C4-2B (cell line): ENCODE measurements around the gene SHROOM3.
"Not testable (repeated sequence)": the region's sequence is repeated elsewhere in the genome, so short reads cannot be mapped to it uniquely, and the experiment has no call there.

ENCODE experiments used
- H3K27ac ChIP-seq: fragments of 450-650 bp; 2 replicates; pipeline ENCODE4 v1.5.1; 2017
- ZFX ChIP-seq: fragments of 450-650 bp; IDR thresholded peaks from 2 replicates; pipeline ENCODE4 v1.6.1; 2017
- TF ChIP-seq, protein P1 (sequence below): fragments of 450-650 bp; conservative IDR thresholded peaks from 2 replicates; pipeline ENCODE4 v1.5.1; 2017; ENCODE audit warnings: mild to moderate bottlenecking

SHROOM3 gene

GRCh38 chr4:76407440-76408119, 27.4 kb upstream of the SHROOM3 start:
- TF ChIP-seq, protein P1, sequence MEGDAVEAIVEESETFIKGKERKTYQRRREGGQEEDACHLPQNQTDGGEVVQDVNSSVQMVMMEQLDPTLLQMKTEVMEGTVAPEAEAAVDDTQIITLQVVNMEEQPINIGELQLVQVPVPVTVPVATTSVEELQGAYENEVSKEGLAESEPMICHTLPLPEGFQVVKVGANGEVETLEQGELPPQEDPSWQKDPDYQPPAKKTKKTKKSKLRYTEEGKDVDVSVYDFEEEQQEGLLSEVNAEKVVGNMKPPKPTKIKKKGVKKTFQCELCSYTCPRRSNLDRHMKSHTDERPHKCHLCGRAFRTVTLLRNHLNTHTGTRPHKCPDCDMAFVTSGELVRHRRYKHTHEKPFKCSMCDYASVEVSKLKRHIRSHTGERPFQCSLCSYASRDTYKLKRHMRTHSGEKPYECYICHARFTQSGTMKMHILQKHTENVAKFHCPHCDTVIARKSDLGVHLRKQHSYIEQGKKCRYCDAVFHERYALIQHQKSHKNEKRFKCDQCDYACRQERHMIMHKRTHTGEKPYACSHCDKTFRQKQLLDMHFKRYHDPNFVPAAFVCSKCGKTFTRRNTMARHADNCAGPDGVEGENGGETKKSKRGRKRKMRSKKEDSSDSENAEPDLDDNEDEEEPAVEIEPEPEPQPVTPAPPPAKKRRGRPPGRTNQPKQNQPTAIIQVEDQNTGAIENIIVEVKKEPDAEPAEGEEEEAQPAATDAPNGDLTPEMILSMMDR: no peak
- no peak for TF ChIP-seq ZFX
- H3K27ac ChIP-seq: no peak overlapping the region

DNA sequence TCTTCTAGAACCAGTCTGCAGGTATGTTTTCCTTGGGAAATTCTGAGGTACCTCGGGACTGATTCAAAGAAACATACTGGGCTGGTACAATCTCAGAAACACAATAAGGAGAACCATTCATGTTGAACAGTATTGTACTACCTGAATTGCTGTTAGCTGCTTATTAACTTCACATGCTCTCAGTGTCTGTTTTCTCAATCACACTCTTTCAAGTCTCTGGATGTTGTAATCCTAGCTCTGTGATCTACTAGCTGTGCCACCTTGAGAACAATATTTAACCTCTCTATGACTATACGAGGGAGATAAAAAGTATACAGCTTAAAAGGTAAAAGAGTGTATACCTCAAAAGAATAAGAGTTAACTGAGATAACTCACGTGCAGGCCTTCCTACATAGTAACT, 24.4 kb upstream of the SHROOM3 start:
- TF ChIP-seq, protein P1: no peak
- TF ChIP-seq ZFX: no peak
- H3K27ac ChIP-seq: no peak overlapping the region

- TF ChIP-seq, protein P1: no peak
- no peak for TF ChIP-seq ZFX
- no peak overlapping the region for H3K27ac ChIP-seq
Observed at GRCh38 chr4:76420188-76420761, 14.8 kb upstream of the SHROOM3 start.

DNA sequence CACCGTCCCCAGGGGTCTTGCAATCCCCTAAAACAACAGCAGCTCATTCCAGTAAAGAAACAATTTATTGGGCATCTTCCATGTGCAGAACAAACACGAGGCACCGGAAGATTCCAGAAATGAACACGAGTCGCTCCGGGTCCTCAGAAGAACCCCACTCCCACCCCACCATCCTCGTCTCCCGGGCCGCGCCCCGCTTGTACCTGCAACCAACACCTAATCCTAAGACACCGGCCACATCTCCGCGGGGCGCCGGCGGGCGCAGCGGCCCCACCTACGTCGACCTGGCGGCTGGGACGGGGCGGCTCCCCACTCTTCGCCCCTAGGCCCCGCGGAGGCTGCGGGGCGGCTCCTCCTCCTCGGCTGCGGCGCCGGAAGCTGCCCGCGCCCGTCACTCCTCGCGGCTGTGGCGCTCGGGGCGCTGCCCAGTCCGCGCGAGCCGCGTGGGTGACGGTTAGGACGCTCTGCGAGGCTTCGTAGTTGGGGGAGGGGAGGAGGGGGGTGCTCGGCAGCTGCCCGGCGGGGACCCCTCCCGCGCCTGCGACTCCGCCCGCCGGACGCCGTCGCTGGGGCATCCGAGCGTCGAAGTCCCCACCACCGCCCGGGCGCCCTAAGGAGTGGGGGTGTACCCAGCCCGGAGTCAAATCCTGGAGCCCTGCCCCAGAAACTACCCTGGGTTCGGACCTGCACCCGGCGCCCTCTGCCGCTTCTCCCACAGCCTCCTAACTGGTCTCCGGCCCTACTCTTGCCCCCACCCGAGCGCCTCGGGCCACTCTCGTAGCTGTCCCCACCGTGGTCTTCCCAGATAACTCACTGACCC, 14.1 kb upstream of the SHROOM3 start, which contains the start of gene CCDC158:
CCDC158 (minus strand) TSS at position 380 of the 820 bp plus-strand sequence. CDS start 17,934 bp downstream, outside the sequence.
- H3K27ac ChIP-seq: no peak within 1 kb of the TSS
- no peak for TF ChIP-seq ZFX

DNA sequence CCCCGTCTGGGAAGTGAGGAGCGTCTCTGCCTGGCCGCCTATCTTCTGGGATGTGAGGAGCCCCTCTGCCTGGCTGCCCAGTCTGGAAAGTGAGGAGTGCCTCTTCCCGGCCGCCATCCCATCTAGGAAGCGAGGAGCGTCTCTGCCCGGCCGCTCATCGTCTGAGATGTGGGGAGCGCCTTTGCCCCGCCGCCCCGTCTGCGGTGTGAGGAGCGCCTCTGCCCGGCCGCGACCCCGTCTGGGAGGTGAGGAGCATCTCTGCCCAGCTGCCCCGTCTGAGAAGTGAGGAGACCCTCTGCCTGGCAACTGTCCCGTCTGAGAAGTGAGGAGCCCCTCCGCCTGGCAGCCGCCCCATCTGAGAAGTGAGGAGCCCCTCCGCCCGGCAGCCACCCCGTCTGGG, 11.9 kb upstream of the SHROOM3 start:
- not testable (repeated sequence) for H3K27ac ChIP-seq

- no peak overlapping the region for H3K27ac ChIP-seq
- TF ChIP-seq, protein P1: peak; percentile 40
- no peak for TF ChIP-seq ZFX
Observed at GRCh38 chr4:76426272-76426671, 8.8 kb upstream of the SHROOM3 start.

DNA sequence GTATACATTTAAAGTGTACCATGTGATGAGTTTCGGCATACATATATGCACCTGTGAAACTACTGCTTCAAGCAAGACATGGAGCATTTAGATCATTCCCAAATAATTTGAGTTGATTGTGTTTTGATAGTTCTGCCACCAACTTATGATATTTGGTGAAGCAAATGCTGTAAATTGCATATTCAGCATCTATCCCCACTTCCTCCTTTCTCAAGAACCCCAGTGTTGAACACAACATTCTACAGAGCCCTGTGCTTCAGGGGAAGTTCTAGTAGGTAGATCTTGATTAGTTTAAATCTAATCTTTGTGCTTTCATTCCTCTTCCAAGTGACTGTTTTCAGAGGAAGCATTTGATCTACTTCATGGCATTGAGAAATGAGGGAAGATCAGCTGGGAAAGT, 5.4 kb upstream of the SHROOM3 start:
- no peak overlapping the region for H3K27ac ChIP-seq
- TF ChIP-seq, protein P1: no peak
- no peak for TF ChIP-seq ZFX
